Lung (tissue), 12 donors: ENCODE measurements around the gene F3. TPM values are rescaled to one million over a fixed set of nuclear protein-coding genes. Genes with fewer than 3 reads are reported as not detected.

Source experiments
- ATAC-seq: fragments of 200-7000 bp; cut with Tn5 transposase; one replicate; pipeline ENCODE4 v1.9.1; 2020; ENCODE audit warnings: moderate number of reproducible peaks; ENCODE audit not compliant: insufficient read depth, low FRiP score
- DNase-seq, 3 donors: peaks; one replicate each; pipeline ENCODE4 v3.0.0-alpha.2; 2013 to 2017
- H3K27ac ChIP-seq, 2 donors: one replicate each; pipeline ENCODE4 v1.5.1; 2013; ENCODE audit warnings: mild to moderate bottlenecking in 2 of 2, moderate library complexity in 2 of 2, control low read depth in 1 of 2, inconsistent platforms in 1 of 2, low read depth in 1 of 2, low read length in 1 of 2
- H3K27me3 ChIP-seq, 3 donors: one replicate each; pipeline ENCODE4 v1.5.1; 2013; ENCODE audit warnings: low read length in 2 of 3; ENCODE audit not compliant: control insufficient read depth in 3 of 3, insufficient read depth in 3 of 3
- H3K36me3 ChIP-seq, 4 donors: one replicate each; pipeline ENCODE4 v1.5.1; 2013; ENCODE audit warnings: low read length in 4 of 4, mild to moderate bottlenecking in 1 of 4, moderate library complexity in 1 of 4; ENCODE audit not compliant: control insufficient read depth in 4 of 4, insufficient read depth in 4 of 4
- H3K4me1 ChIP-seq, 5 donors: one replicate each; pipeline ENCODE4 v1.5.1; 2013; ENCODE audit warnings: low read length in 5 of 5, mild to moderate bottlenecking in 2 of 5, moderate library complexity in 1 of 5; ENCODE audit not compliant: control insufficient read depth in 5 of 5, insufficient read depth in 5 of 5
- H3K4me3 ChIP-seq: one replicate; pipeline ENCODE4 v1.5.1; 2013; ENCODE audit warnings: mild to moderate bottlenecking, control low read depth, moderate library complexity
- H3K9ac ChIP-seq, 2 donors: one replicate each; pipeline ENCODE4 v1.5.1; 2013; ENCODE audit warnings: low read length in 2 of 2, control low read depth in 1 of 2; ENCODE audit not compliant: insufficient read depth in 1 of 2
- H3K9me3 ChIP-seq, 4 donors: one replicate each; pipeline ENCODE4 v1.5.1; 2013; ENCODE audit warnings: low read length in 3 of 4, mild to moderate bottlenecking in 1 of 4, moderate library complexity in 1 of 4; ENCODE audit not compliant: control insufficient read depth in 4 of 4, insufficient read depth in 3 of 4
- WGBS, 2 donors: extraction: QIAGEN DNeasy Blood & Tissue Kit; methylation state at CpG; one replicate each; pipeline ENCODE4 v1.1.7; 2013; 5-methylcytosine and 5-hydroxymethylcytosine counted together
- polyA plus RNA-seq, 2 donors: library from polyadenylated mRNA; stranded (reverse); fragments of 200-250 nt; gene quantifications; one replicate each; pipeline ENCODE4 v1.2.1, GENCODE V29; 2013
- total RNA-seq, 2 donors: library from RNA; depleted of rRNA in 1 of 2; stranded (reverse); fragments of >200 nt in 1 of 2; gene quantifications; one replicate each; pipeline ENCODE4 v1.2.1, GENCODE V29; 2014 to 2021
- TF ChIP-seq, protein P1 (sequence below): IDR thresholded peaks from 2 replicates; pipeline ENCODE4 v1.5.1; 2012; ENCODE audit warnings: mild to moderate bottlenecking; ENCODE audit errors: control extremely low read depth, extremely low read depth
- donor health status: control.
- donor health status: control.
- donor health status: Bipolar disorder and iron deficiency.
- donor health status: healthy.
- donor health status: DM: yes; HTN: yes; CAD: no.

The F3 gene
- total and polyA plus RNA-seq, 4 donors: 107 to 307 (median 189) TPM

DNA sequence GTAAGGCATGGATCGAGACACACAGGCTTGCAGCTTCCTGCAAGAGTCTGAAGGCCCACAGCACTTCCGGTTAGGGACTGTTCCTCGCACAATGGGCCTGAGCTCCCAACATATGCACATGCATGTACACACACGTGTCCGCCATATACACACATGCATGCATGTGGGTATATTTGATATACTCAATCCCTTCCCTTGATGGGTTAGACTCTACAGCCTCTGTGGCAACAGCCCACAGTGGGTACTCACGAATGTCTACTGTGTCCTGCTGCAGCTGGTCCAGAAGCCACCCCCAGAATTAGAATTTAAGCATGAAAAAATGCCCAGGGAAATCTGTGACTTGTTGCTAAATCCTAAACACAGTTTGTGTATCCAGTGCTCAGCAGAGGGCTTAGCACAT lies 9.9 kb downstream of the F3 start:
- Histone ChIP-seq H3K27me3 (no peaks in the 10 kb centered on the region), H3K27ac (no peak overlapping the region), H3K9ac (no peak overlapping the region), H3K4me1 (peaks cover 0 to 4% (median 0%) of the 10 kb centered on the region in 5 donors), H3K36me3 (peaks cover 0 to 17% (median 7%) of the 10 kb centered on the region in 4 donors), H3K4me3 (no peak overlapping the region), H3K9me3 (no peaks in the 10 kb centered on the region)
- DNase-seq (no peak), ATAC-seq (no peak)
- WGBS, 2 donors: 87 to 93% methylated on average over 6 of the region's 6 CpGs
- TF ChIP-seq, protein P1, sequence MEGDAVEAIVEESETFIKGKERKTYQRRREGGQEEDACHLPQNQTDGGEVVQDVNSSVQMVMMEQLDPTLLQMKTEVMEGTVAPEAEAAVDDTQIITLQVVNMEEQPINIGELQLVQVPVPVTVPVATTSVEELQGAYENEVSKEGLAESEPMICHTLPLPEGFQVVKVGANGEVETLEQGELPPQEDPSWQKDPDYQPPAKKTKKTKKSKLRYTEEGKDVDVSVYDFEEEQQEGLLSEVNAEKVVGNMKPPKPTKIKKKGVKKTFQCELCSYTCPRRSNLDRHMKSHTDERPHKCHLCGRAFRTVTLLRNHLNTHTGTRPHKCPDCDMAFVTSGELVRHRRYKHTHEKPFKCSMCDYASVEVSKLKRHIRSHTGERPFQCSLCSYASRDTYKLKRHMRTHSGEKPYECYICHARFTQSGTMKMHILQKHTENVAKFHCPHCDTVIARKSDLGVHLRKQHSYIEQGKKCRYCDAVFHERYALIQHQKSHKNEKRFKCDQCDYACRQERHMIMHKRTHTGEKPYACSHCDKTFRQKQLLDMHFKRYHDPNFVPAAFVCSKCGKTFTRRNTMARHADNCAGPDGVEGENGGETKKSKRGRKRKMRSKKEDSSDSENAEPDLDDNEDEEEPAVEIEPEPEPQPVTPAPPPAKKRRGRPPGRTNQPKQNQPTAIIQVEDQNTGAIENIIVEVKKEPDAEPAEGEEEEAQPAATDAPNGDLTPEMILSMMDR: no peak

DNA sequence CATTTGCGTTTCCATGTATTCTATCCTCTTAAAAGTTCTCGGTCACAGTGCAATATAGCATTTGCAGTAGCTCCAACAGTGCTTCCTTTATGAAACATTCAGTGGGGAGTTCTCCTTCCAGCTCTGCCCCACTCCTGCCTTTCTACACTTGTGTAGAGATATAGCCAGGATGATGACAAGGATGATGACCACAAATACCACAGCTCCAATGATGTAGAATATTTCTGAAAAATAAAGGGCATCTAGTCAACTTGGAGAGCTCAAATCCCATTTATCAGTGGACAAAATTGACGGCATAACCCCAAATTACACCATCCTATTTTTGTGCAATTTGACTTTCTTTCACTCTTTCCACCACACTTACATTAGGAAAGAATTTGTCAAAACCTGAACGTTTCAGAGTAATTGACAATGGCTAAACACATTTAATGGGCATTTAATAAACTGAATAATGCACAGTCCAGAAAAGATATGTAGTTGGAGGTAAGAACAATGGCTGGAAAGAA lies 11.1 kb downstream of the F3 start:
- DNase-seq (no peak), ATAC-seq (no peak)
- Histone ChIP-seq H3K27me3 (no peaks in the 10 kb centered on the region), H3K36me3 (peaks cover 0 to 17% (median 7%) of the 10 kb centered on the region in 4 donors), H3K9me3 (no peaks in the 10 kb centered on the region), H3K27ac (no peak overlapping the region), H3K9ac (no peak overlapping the region), H3K4me3 (no peak overlapping the region), H3K4me1 (peaks cover 0 to 2% (median 0%) of the 10 kb centered on the region in 5 donors)
- WGBS, 2 donors: 67 to 79% methylated on average over 4 of the region's 4 CpGs
- TF ChIP-seq, protein P1: no peak

DNA sequence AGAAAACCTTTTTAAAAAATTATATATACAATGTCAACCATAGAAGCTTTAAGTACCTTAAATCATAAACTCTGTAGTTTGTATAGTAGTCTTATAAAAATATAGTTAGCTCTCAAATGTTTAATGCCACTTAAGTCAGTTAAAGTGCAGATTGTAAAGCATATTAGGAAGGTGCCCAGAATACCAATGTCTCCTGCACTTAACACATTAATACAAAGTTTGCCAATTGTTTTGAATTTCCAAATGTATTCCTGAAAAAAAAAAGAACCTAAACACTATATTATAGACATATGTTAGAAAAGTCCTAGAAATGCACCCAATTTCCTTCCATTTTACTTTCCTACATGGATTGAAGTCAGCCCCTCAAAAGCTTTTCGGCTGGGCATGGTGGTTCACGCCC lies 12.1 kb downstream of the F3 start:
- TF ChIP-seq, protein P1: no peak
- H3K27ac ChIP-seq: no peak overlapping the region
- peaks cover 0 to 16% (median 7%) of the 10 kb centered on the region in 4 donors for H3K36me3 ChIP-seq
- 96 to 97% methylated on average over 2 of the region's 2 CpGs for WGBS, 2 donors
- H3K27me3 ChIP-seq: no peaks in the 10 kb centered on the region
- H3K9ac ChIP-seq: no peak overlapping the region
- H3K9me3 ChIP-seq: no peaks in the 10 kb centered on the region
- ATAC-seq (no peak), DNase-seq (no peak)
- H3K4me3 ChIP-seq: no peak overlapping the region
- H3K4me1 ChIP-seq: peaks cover 0 to 2% (median 0%) of the 10 kb centered on the region in 5 donors

DNA sequence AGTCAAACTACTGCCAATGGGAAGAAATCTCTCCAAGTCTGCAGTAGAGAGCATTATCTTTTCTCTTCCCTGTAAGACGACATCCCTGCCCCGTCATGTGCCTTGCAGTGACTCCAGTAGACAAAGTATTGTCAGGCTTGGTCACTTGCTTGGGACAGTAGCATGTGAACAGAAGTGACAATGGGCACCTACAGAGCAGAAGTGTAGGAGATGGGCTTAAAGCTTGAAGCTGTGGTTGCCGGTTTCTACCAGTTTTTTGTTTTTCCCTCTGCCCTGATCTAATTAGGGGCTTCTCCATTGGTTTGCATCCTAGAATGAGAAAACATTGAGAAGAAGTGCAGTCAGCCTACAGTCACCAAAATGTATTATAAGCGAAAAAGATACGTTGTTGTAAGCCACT lies 12.7 kb downstream of the F3 start:
- H3K36me3 ChIP-seq: peaks cover 0 to 13% (median 6%) of the 10 kb centered on the region in 4 donors
- H3K27ac ChIP-seq: no peak overlapping the region
- DNase-seq: no peak
- H3K4me3 ChIP-seq: no peak overlapping the region
- no peaks in the 10 kb centered on the region for H3K9me3 ChIP-seq
- WGBS, 2 donors: 97% methylated on average over 5 of the region's 5 CpGs
- H3K9ac ChIP-seq: no peak overlapping the region
- TF ChIP-seq, protein P1: no peak
- no peak for ATAC-seq
- no peaks in the 10 kb centered on the region for H3K27me3 ChIP-seq
- peaks cover 0 to 2% (median 0%) of the 10 kb centered on the region in 5 donors for H3K4me1 ChIP-seq
